Chondrocyte (in vitro differentiated cells): ENCODE measurements around the gene GPX6. TPM values are rescaled to one million over a fixed set of nuclear protein-coding genes. Genes with fewer than 3 reads are reported as not detected.
"Not testable (repeated sequence)": the region's sequence is repeated elsewhere in the genome, so short reads cannot be mapped to it uniquely, and the experiment has no call there.

Source experiments
- DNase-seq: peaks from one replicate; pipeline ENCODE4 v3.0.0; 2021; ENCODE audit warnings: mixed read lengths, low spot score
- H3K27ac Mint-ChIP-seq: one replicate; pipeline ENCODE4 v1.8.0; 2021; ENCODE audit warnings: mild to moderate bottlenecking, moderate library complexity, mixed read lengths; ENCODE audit not compliant: unreplicated experiment
- H3K27me3 Mint-ChIP-seq: 2 replicates; pipeline ENCODE4 v1.8.0; 2021; ENCODE audit warnings: low read depth, mixed read lengths
- H3K36me3 Mint-ChIP-seq: 2 replicates; pipeline ENCODE4 v1.8.0; 2021; ENCODE audit warnings: low read depth, mixed read lengths
- H3K4me1 Mint-ChIP-seq: 2 replicates; pipeline ENCODE4 v1.8.0; 2021; ENCODE audit warnings: low read depth, mild to moderate bottlenecking, mixed read lengths
- H3K4me3 Mint-ChIP-seq: one replicate; pipeline ENCODE4 v1.8.0; 2021; ENCODE audit warnings: mild to moderate bottlenecking, moderate library complexity, mixed read lengths; ENCODE audit not compliant: unreplicated experiment
- H3K9me3 Mint-ChIP-seq: 2 replicates; pipeline ENCODE4 v1.8.0; 2021; ENCODE audit warnings: low read depth, mixed read lengths
- CTCF ChIP-seq: fragments of 200-600 bp; sonication (generic); IDR thresholded peaks from 2 replicates; pipeline ENCODE4 v1.5.0; 2021; ENCODE audit warnings: antibody characterized with exemption, mild to moderate bottlenecking, moderate library complexity
- total RNA-seq: library from RNA; stranded (reverse); gene quantifications from 3 replicates; pipeline ENCODE4 v1.2.1, GENCODE V29; 2021

GPX6 gene
- total RNA-seq, 1 donor from 2014 or later, result not detected

DNA sequence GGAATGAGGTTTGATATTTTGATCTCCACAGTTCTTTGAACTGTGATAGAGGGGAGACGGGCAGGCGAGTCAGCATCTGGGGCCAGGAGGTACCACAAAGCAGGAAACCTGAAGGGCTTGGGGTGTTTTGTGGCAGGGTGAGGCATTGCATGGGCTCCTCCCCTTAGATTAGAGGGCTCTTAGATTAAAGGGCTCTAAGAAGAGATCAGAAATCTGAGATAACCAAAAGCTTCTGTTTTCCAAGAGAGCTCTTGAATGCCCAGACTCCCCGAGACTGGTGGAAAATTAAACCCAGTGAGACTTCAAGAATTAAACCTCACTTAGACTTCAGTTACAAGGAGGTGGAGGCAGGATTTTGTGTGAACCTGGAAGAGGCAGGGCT, 7.6 kb upstream of the GPX6 start:
- H3K27me3 Mint-ChIP-seq, result peaks cover 45% of the 10 kb centered on the region
- DNase-seq, result no peak

DNA sequence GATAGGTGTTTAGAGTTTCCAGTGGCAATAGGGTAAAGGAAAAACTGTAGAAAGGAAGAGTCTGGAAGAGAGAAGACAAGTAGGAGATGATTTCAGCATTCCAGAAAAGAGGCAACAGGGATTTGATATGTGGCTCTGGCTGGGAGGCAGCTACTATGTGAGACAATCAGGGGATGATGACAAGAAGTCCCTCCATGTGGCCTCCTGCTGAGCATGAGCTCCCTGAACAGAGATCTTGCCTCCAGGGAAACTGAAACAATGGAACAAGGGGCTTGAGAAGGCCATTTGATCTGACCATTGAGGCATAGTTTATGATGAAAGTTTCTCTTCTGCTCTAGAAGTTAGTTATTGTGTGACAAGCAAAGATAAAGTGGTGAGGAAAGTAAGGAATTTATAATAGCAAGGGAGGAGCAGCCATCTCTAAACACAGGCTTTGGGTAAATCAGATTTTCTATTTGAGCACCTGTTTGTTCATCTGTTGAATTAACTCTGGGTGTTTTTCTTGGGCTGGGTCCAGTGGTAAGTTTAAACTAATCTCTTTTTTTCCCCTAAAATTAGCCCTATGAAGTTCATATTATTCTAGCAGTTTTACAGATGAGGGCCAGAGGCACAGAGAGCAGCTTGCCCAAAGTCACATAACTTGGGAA, 7.1 kb upstream of the GPX6 start:
- no peaks in the 10 kb centered on the region for H3K36me3 Mint-ChIP-seq
- no peak for TF ChIP-seq CTCF
- DNase-seq, result no peak
- no peaks in the 10 kb centered on the region for H3K4me1 Mint-ChIP-seq
- H3K9me3 Mint-ChIP-seq, result no peaks in the 10 kb centered on the region
- H3K4me3 Mint-ChIP-seq, result no peak overlapping the region
- peaks cover 42% of the 10 kb centered on the region for H3K27me3 Mint-ChIP-seq
- H3K27ac Mint-ChIP-seq, result no peak overlapping the region

More for the DNA sequence above, 7.6 kb upstream of the GPX6 start:
- Mint-ChIP-seq H3K4me3 (no peak overlapping the region), H3K27ac (no peak overlapping the region), H3K36me3 (no peaks in the 10 kb centered on the region), H3K4me1 (no peaks in the 10 kb centered on the region), H3K9me3 (no peaks in the 10 kb centered on the region)
- TF ChIP-seq CTCF, result no peak

- Mint-ChIP-seq H3K27ac (no peak overlapping the region), H3K27me3 (peaks cover 38% of the 10 kb centered on the region), H3K36me3 (no peaks in the 10 kb centered on the region), H3K4me1 (no peaks in the 10 kb centered on the region), H3K4me3 (no peak overlapping the region), H3K9me3 (no peaks in the 10 kb centered on the region)
- no peak for TF ChIP-seq CTCF
- no peak for DNase-seq
Observed at GRCh38 chr6:28517964-28518363, 2.4 kb upstream of the GPX6 start.

- not testable (repeated sequence) for H3K36me3 Mint-ChIP-seq, H3K9me3 Mint-ChIP-seq, DNase-seq, H3K4me3 Mint-ChIP-seq, H3K4me1 Mint-ChIP-seq, H3K27ac Mint-ChIP-seq
- peaks cover 27% of the 10 kb centered on the region for H3K27me3 Mint-ChIP-seq
Observed at GRCh38 chr6:28512387-28512786, 3.2 kb downstream of the GPX6 start.

- Mint-ChIP-seq H3K27me3 (peaks cover 29% of the 10 kb centered on the region), H3K4me1 (no peaks in the 10 kb centered on the region), H3K9me3 (no peaks in the 10 kb centered on the region), H3K27ac (no peak overlapping the region), H3K4me3 (no peak overlapping the region), H3K36me3 (no peaks in the 10 kb centered on the region)
- DNase-seq, result no peak
- no peak for TF ChIP-seq CTCF
Observed at GRCh38 chr6:28511628-28512300, 3.8 kb downstream of the GPX6 start.
